Right cardiac atrium (tissue), 5 donors: ENCODE measurements around the gene PEAK1. TPM values are rescaled to one million over a fixed set of nuclear protein-coding genes. Genes with fewer than 3 reads are reported as not detected.
"Not testable (repeated sequence)": the region's sequence is repeated elsewhere in the genome, so short reads cannot be mapped to it uniquely, and the experiment has no call there.

Experiments
- ATAC-seq, 2 donors: fragments of 200-7000 bp; cut with Tn5 transposase; one replicate each; pipeline versions ENCODE4 v1.8.0 to v1.9.1; 2020; ENCODE audit warnings: moderate library complexity in 2 of 2, mild to moderate bottlenecking in 1 of 2
- DNase-seq, 3 donors: peaks; one replicate each; pipeline ENCODE4 v3.0.0-alpha.2; 2020
- H3K27ac ChIP-seq: one replicate; pipeline ENCODE4 v1.5.1; 2013; ENCODE audit warnings: mild to moderate bottlenecking, low read length, control low read depth, moderate library complexity
- H3K27me3 ChIP-seq: one replicate; pipeline ENCODE4 v1.6.1; 2013; ENCODE audit not compliant: control insufficient read depth, insufficient read depth
- H3K4me1 ChIP-seq: one replicate; pipeline ENCODE4 v1.6.1; 2013; ENCODE audit warnings: low read length; ENCODE audit not compliant: control insufficient read depth, insufficient read depth
- H3K4me3 ChIP-seq: one replicate; pipeline ENCODE4 v1.5.1; 2013; ENCODE audit warnings: low read length, control low read depth
- H3K9me3 ChIP-seq: one replicate; pipeline ENCODE4 v1.6.1; 2013; ENCODE audit warnings: low read length; ENCODE audit not compliant: control insufficient read depth
- WGBS: extraction: QIAGEN DNeasy Blood & Tissue Kit; methylation state at CpG from one replicate; pipeline ENCODE4 v1.1.7; 2013; 5-methylcytosine and 5-hydroxymethylcytosine counted together
- intact Hi-C, 4 donors: fragments of 100-400 bp; cut with DNase I; formaldehyde crosslinking; loops; one replicate each; pipeline versions ENCODE4 v1.11.0 to v1.14.0; 2022 to 2023
- polyA plus RNA-seq: library from polyadenylated mRNA; stranded (reverse); fragments of 200-250 nt; gene quantifications from one replicate; pipeline ENCODE4 v1.2.3, GENCODE V29; 2013
- total RNA-seq, 4 donors: library from RNA; stranded (reverse); fragmentation: NEBNext Ultra II Directional; extraction: Animal tissue kit (Norgen Biotek cat#: 25700); gene quantifications; one replicate each; pipeline ENCODE4 v1.2.1, GENCODE V29; 2021
- donor health status: healthy with polysubstance abuse.
- donor health status: DM: no; HTN: yes; CAD: no.
- donor health status: DM: no; HTN: no; CAD: no.
- donor health status: DM: no; HTN: yes; CAD: no; lungs with severe emphysema.
- donor health status: DM: yes; HTN: yes; CAD: no.

PEAK1 gene
- total and polyA plus RNA-seq, 5 donors, result 13.8 to 97.3 (median 89.4) TPM

- DNase-seq, result no peak
- intact Hi-C loops, result loop anchor here in 1 of 4 donors (10.0 kb wide), 1 partner anchor 229 kb away; no protein-coding TSS in a partner anchor
These were observed 6.1 kb downstream of the PEAK1 start for GRCh38 chr15:77413699-77414349.

GRCh38 chr15:77412972-77413698 lies 6.8 kb downstream of the PEAK1 start:
- Histone ChIP-seq H3K4me3 (no peak overlapping the region), H3K27ac (no peak overlapping the region), H3K9me3 (no peaks in the 10 kb centered on the region), H3K4me1 (peaks cover 6% of the 10 kb centered on the region), H3K27me3 (no peaks in the 10 kb centered on the region)
- no peak for ATAC-seq
- WGBS, result 46% methylated on average over 2 of the region's 2 CpGs
- intact Hi-C loops, result loop anchor here in 1 of 4 donors (10.0 kb wide), 1 partner anchor 228 kb away; no protein-coding TSS in a partner anchor
- DNase-seq, result no peak

More at GRCh38 chr15:77413699-77414349, 6.1 kb downstream of the PEAK1 start:
- no peaks in the 10 kb centered on the region for H3K9me3 ChIP-seq
- no peak overlapping the region for H3K27ac ChIP-seq
- no peak overlapping the region for H3K4me3 ChIP-seq
- no peak for ATAC-seq
- 94% methylated on average over 4 of the region's 4 CpGs for WGBS
- no peaks in the 10 kb centered on the region for H3K27me3 ChIP-seq
- H3K4me1 ChIP-seq, result peaks cover 6% of the 10 kb centered on the region

GRCh38 chr15:77411619-77411976 lies 8.3 kb downstream of the PEAK1 start:
- no peaks in the 10 kb centered on the region for H3K27me3 ChIP-seq
- ATAC-seq (no peak), DNase-seq (no peak)
- WGBS, result 97% methylated on average over 3 of the region's 3 CpGs
- peaks cover 6% of the 10 kb centered on the region for H3K4me1 ChIP-seq
- H3K27ac ChIP-seq, result no peak overlapping the region
- no peaks in the 10 kb centered on the region for H3K9me3 ChIP-seq
- no peak overlapping the region for H3K4me3 ChIP-seq
- intact Hi-C loops, result loop anchor here in 1 of 4 donors (10.0 kb wide), 1 partner anchor 227 kb away; no protein-coding TSS in a partner anchor

- intact Hi-C loops, result loop anchor here in 1 of 4 donors (10.0 kb wide), 1 partner anchor 226 kb away; no protein-coding TSS in a partner anchor
- DNase-seq (no peak), ATAC-seq (no peak)
- Histone ChIP-seq H3K27ac (no peak overlapping the region), H3K9me3 (no peaks in the 10 kb centered on the region), H3K4me3 (no peak overlapping the region), H3K27me3 (no peaks in the 10 kb centered on the region), H3K4me1 (peaks cover 6% of the 10 kb centered on the region)
- WGBS, result 79% methylated on average over 7 of the region's 7 CpGs
These were observed 8.9 kb downstream of the PEAK1 start for GRCh38 chr15:77410701-77411618.

- not testable (repeated sequence) for H3K4me3 ChIP-seq, H3K27me3 ChIP-seq, H3K9me3 ChIP-seq, ATAC-seq, H3K27ac ChIP-seq, DNase-seq, H3K4me1 ChIP-seq
- intact Hi-C loops, result loop anchor here in 1 of 4 donors (10.0 kb wide), 1 partner anchor 225 kb away; no protein-coding TSS in a partner anchor
- 95% methylated on average over 7 of the region's 7 CpGs for WGBS
These were observed 9.8 kb downstream of the PEAK1 start for GRCh38 chr15:77410157-77410500.

- intact Hi-C loops, result loop anchor here in 3 of 4 donors (5.0 to 10.0 kb wide), 3 partner anchors 55 to 225 kb away; no protein-coding TSS in a partner anchor
- ATAC-seq, result no peak
- DNase-seq, result no peak
- Histone ChIP-seq H3K27ac (no peak overlapping the region), H3K4me1 (peaks cover 2% of the 10 kb centered on the region), H3K4me3 (no peak overlapping the region), H3K9me3 (no peaks in the 10 kb centered on the region), H3K27me3 (no peaks in the 10 kb centered on the region)
- 76% methylated on average over 4 of the region's 4 CpGs for WGBS
These were observed 10.4 kb downstream of the PEAK1 start for GRCh38 chr15:77409259-77410156.

- H3K27ac ChIP-seq, result no peak overlapping the region
- H3K4me1 ChIP-seq, result peaks cover 2% of the 10 kb centered on the region
- H3K9me3 ChIP-seq, result no peaks in the 10 kb centered on the region
- H3K4me3 ChIP-seq, result no peak overlapping the region
- 97% methylated on average over 4 of the region's 4 CpGs for WGBS
- ATAC-seq (no peak), DNase-seq (no peak)
- H3K27me3 ChIP-seq, result no peaks in the 10 kb centered on the region
- intact Hi-C loops, result loop anchor here in 2 of 4 donors (5.0 to 10.0 kb wide), 2 partner anchors 52 to 210 kb away; no protein-coding TSS in a partner anchor
These were observed 13.1 kb downstream of the PEAK1 start for GRCh38 chr15:77406846-77407245.

- intact Hi-C loops, result loop anchor here in 2 of 4 donors (5.0 to 10.0 kb wide), 2 partner anchors 51 to 209 kb away; no protein-coding TSS in a partner anchor
- WGBS, result 93% methylated on average over 1 of the region's 1 CpG
- H3K27ac ChIP-seq, H3K27me3 ChIP-seq, H3K9me3 ChIP-seq, DNase-seq, ATAC-seq, H3K4me3 ChIP-seq, H3K4me1 ChIP-seq: not testable (repeated sequence)
These were observed 13.6 kb downstream of the PEAK1 start for GRCh38 chr15:77406173-77406759.

GRCh38 chr15:77402740-77403379 lies 17.0 kb downstream of the PEAK1 start:
- ATAC-seq (no peak), DNase-seq (no peak)
- WGBS, result 18% methylated on average over 1 of the region's 1 CpG
- intact Hi-C loops, result loop anchor here in 1 of 4 donors (10.0 kb wide), 1 partner anchor 48 kb away; no protein-coding TSS in a partner anchor
- Histone ChIP-seq H3K9me3 (no peaks in the 10 kb centered on the region), H3K27ac (no peak overlapping the region), H3K27me3 (no peaks in the 10 kb centered on the region), H3K4me1 (no peaks in the 10 kb centered on the region), H3K4me3 (no peak overlapping the region)
